Coronary artery (tissue), 2 donors: Measurements from ENCODE around the gene DCUN1D3.

Experiments used
- DNase-seq: peaks from one replicate; pipeline ENCODE4 v3.0.0-alpha.2; 2017; ENCODE audit warnings: low spot score
- H3K27ac ChIP-seq, 2 donors: fragments of 200-600 bp; sonication (generic); one replicate each; pipeline ENCODE4 v1.5.1; 2016 to 2019
- H3K4me3 ChIP-seq: fragments of 200-600 bp; sonication (generic); 2 replicates; pipeline ENCODE4 v1.5.1; 2016; ENCODE audit warnings: mild to moderate bottlenecking, moderate library complexity
- CTCF ChIP-seq: fragments of 200-600 bp; sonication (generic); IDR thresholded peaks from one replicate; pipeline ENCODE4 v1.5.1; 2019; ENCODE audit warnings: antibody characterized with exemption

The DCUN1D3 gene

GRCh38 chr16:20918486-20919239, 18.5 kb upstream of the DCUN1D3 start:
- H3K27ac ChIP-seq, result no peak overlapping the region
- H3K4me3 ChIP-seq, result no peak overlapping the region
- DNase-seq, result no peak
- no peak for TF ChIP-seq CTCF

GRCh38 chr16:20916942-20917341, 16.8 kb upstream of the DCUN1D3 start:
- TF ChIP-seq CTCF, result no peak
- no peak overlapping the region for H3K27ac ChIP-seq
- no peak for DNase-seq
- no peak overlapping the region for H3K4me3 ChIP-seq

- no peak for DNase-seq
- TF ChIP-seq CTCF, result no peak
- no peak overlapping the region for H3K27ac ChIP-seq
- no peak overlapping the region for H3K4me3 ChIP-seq
Measured at GRCh38 chr16:20916289-20916688, 16.1 kb upstream of the DCUN1D3 start.

GRCh38 chr16:20911361-20911760, 11.2 kb upstream of the DCUN1D3 start:
- no peak for TF ChIP-seq CTCF
- Histone ChIP-seq H3K27ac (peak overlapping the region; percentile 87 to 100), H3K4me3 (no peak overlapping the region)
- no peak for DNase-seq

- DNase-seq, result no peak
- H3K27ac ChIP-seq, result peak overlapping the region; percentile 87 to 100
- no peak overlapping the region for H3K4me3 ChIP-seq
- TF ChIP-seq CTCF, result no peak
Measured at GRCh38 chr16:20910781-20911321, 10.7 kb upstream of the DCUN1D3 start.

GRCh38 chr16:20906341-20907255, 6.4 kb upstream of the DCUN1D3 start:
- peak overlapping the region; percentile 43 for H3K4me3 ChIP-seq
- peak overlapping the region; percentile 86 to 100 for H3K27ac ChIP-seq
- no peak for TF ChIP-seq CTCF
- DNase-seq, result no peak
